ENCODE data around the gene REV1.

Gene REV1

DNA sequence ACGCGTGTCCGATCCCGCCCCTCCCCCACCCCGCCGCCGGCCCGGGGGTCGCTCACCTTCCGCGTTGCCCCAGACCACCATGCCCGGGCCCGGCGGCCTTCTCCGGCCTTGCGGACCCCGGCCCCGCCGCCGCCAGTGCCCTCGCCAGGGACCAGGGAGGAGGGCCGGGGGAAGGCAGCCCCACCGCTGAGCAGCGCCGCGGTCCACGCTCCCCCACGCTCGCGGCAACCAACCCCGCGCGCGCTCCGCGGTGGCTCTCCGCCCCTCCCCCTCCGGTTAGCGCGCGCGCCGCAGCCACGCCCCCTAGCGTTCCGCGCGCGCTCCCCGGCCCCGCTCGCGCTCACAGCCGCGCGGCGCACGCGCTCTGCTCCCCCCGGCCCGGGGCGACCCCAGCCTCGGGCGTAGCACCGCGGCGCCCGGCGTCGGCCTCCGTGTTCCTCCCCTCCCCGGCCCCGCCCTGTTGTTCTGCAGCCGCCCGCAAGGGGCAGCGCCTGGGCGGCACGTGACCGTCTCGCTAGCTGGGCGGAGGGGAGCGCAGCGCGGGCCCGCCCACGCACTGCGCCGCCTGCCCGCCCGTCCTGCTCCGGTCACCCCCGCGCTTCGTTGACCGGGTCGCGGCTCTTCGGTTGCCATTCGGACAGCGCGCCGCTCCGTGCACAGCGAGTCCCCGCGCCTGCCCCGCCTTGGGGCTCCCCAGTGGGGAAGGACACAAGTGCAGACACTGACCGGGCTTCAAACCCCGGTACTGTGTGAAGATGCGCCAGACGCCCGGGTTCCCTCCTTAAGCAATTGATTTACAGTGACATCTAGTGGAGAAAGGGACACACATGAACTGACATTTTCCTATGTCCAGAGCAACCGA, at the start of gene REV1:
TSS of gene REV1 (minus strand) at position 257 of the 862 bp plus-strand sequence. CDS start 25,042 bp downstream, outside the sequence.
- Histone ChIP-seq H3K4me3 (ENCODE audit: low read depth, low read length) (peak within 1 kb of the TSS; percentile 65), H3K4me1 (ENCODE audit: control insufficient read depth, insufficient read depth, low read length) (peaks cover 22% of the 10 kb centered on the region), H3K36me3 (ENCODE audit: control insufficient read depth in 2 of 2, insufficient read depth in 1 of 2, low read length in 2 of 2) (no peaks in the 10 kb centered on the region), H3K27ac (ENCODE audit: extremely low read depth, low read depth, low read length) (peak within 1 kb of the TSS; percentile 87), H3K9me3 (ENCODE audit: control insufficient read depth, insufficient read depth, low read depth, low read length) (no peaks in the 10 kb centered on the region)
- POLR2A ChIA-PET = interaction anchor here (1.8 kb wide), 1 partner anchor 153 kb away, joined by 10 read pairs; the partner anchor contains the start of genes EIF5B and TXNDC9
- CTCF ChIA-PET = interaction anchor here (1.0 kb wide), 1 partner anchor 56 kb away, joined by 3 read pairs; no protein-coding TSS in a partner anchor
- TF ChIP-seq MZF1 (tag by site-specific recombination; IDR thresholded peaks at IDR 0.05; ENCODE audit: borderline replicate concordance) (peak; percentile 60; the same call in 1 of the 2 replicates), ZNF544 (tag by site-specific recombination; IDR thresholded peaks at IDR 0.05) (no peak), ZNF530 (tag by site-specific recombination; IDR thresholded peaks at IDR 0.05; ENCODE audit: low read depth) (no peak), ZNF121 (tag by site-specific recombination; IDR thresholded peaks at IDR 0.05) (no peak), SP2 (tag by site-specific recombination; IDR thresholded peaks at IDR 0.05) (peak; percentile 29; the same call in 1 of the 2 replicates), ZNF16 (tag by site-specific recombination; IDR thresholded peaks at IDR 0.05; ENCODE audit: low read depth) (no peak), ZNF623 (tag by site-specific recombination; IDR thresholded peaks at IDR 0.05) (no peak), ZNF132 (tag by site-specific recombination; IDR thresholded peaks at IDR 0.05; ENCODE audit: borderline replicate concordance) (no peak), GFI1B (tag by site-specific recombination; IDR thresholded peaks at IDR 0.05) (no peak), HOXA7 (CRISPR knock-in tag; IDR thresholded peaks at IDR 0.05; ENCODE audit: borderline replicate concordance) (no peak), ZNF239 (tag by site-specific recombination; IDR thresholded peaks at IDR 0.05) (no peak)
- TF ChIP-seq, protein P1, sequence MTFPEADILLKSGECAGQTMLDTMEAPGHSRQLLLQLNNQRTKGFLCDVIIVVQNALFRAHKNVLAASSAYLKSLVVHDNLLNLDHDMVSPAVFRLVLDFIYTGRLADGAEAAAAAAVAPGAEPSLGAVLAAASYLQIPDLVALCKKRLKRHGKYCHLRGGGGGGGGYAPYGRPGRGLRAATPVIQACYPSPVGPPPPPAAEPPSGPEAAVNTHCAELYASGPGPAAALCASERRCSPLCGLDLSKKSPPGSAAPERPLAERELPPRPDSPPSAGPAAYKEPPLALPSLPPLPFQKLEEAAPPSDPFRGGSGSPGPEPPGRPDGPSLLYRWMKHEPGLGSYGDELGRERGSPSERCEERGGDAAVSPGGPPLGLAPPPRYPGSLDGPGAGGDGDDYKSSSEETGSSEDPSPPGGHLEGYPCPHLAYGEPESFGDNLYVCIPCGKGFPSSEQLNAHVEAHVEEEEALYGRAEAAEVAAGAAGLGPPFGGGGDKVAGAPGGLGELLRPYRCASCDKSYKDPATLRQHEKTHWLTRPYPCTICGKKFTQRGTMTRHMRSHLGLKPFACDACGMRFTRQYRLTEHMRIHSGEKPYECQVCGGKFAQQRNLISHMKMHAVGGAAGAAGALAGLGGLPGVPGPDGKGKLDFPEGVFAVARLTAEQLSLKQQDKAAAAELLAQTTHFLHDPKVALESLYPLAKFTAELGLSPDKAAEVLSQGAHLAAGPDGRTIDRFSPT (tag by site-specific recombination; IDR thresholded peaks at IDR 0.05) = peak; percentile 29; the same call in 1 of the 2 replicates
- TF ChIP-seq, protein P2, sequence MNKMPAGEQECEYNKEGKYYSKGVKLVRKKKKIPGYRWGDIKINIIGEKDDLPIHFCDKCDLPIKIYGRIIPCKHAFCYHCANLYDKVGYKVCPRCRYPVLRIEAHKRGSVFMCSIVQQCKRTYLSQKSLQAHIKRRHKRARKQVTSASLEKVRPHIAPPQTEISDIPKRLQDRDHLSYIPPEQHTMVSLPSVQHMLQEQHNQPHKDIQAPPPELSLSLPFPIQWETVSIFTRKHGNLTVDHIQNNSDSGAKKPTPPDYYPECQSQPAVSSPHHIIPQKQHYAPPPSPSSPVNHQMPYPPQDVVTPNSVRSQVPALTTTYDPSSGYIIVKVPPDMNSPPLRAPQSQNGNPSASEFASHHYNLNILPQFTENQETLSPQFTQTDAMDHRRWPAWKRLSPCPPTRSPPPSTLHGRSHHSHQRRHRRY (tag by site-specific recombination; IDR thresholded peaks at IDR 0.05) = no peak
- TF ChIP-seq, protein P3, sequence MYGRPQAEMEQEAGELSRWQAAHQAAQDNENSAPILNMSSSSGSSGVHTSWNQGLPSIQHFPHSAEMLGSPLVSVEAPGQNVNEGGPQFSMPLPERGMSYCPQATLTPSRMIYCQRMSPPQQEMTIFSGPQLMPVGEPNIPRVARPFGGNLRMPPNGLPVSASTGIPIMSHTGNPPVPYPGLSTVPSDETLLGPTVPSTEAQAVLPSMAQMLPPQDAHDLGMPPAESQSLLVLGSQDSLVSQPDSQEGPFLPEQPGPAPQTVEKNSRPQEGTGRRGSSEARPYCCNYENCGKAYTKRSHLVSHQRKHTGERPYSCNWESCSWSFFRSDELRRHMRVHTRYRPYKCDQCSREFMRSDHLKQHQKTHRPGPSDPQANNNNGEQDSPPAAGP (tag by site-specific recombination; IDR thresholded peaks at IDR 0.05) = no peak
- TF ChIP-seq, protein P4, sequence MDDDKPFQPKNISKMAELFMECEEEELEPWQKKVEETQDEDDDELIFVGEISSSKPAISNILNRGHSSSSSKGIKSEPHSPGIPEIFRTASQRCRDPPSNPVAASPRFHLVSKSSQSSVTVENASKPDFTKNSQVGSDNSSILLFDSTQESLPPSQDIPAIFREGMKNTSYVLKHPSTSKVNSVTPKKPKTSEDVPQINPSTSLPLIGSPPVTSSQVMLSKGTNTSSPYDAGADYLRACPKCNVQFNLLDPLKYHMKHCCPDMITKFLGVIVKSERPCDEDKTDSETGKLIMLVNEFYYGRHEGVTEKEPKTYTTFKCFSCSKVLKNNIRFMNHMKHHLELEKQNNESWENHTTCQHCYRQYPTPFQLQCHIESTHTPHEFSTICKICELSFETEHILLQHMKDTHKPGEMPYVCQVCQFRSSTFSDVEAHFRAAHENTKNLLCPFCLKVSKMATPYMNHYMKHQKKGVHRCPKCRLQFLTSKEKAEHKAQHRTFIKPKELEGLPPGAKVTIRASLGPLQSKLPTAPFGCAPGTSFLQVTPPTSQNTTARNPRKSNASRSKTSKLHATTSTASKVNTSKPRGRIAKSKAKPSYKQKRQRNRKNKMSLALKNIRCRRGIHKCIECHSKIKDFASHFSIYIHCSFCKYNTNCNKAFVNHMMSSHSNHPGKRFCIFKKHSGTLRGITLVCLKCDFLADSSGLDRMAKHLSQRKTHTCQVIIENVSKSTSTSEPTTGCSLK (tag by site-specific recombination; IDR thresholded peaks at IDR 0.05) = no peak
- TF ChIP-seq, protein P5, sequence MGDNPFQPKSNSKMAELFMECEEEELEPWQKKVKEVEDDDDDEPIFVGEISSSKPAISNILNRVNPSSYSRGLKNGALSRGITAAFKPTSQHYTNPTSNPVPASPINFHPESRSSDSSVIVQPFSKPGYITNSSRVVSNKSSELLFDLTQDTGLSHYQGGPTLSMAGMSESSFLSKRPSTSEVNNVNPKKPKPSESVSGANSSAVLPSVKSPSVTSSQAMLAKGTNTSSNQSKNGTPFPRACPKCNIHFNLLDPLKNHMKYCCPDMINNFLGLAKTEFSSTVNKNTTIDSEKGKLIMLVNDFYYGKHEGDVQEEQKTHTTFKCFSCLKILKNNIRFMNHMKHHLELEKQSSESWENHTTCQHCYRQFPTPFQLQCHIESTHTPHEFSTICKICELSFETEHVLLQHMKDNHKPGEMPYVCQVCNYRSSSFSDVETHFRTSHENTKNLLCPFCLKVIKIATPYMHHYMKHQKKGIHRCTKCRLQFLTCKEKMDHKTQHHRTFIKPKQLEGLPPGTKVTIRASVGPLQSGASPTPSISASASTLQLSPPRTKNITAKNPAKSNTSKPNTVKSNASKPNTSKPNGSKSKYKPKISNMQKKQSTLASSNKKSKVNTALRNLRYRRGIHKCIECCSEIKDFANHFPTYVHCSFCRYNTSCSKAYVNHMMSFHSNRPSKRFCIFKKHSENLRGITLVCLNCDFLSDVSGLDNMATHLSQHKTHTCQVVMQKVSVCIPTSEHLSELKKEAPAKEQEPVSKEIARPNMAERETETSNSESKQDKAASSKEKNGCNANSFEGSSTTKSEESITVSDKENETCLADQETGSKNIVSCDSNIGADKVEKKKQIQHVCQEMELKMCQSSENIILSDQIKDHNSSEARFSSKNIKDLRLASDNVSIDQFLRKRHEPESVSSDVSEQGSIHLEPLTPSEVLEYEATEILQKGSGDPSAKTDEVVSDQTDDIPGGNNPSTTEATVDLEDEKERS (tag by site-specific recombination; IDR thresholded peaks at IDR 0.05) = no peak
- TF ChIP-seq, protein P6, sequence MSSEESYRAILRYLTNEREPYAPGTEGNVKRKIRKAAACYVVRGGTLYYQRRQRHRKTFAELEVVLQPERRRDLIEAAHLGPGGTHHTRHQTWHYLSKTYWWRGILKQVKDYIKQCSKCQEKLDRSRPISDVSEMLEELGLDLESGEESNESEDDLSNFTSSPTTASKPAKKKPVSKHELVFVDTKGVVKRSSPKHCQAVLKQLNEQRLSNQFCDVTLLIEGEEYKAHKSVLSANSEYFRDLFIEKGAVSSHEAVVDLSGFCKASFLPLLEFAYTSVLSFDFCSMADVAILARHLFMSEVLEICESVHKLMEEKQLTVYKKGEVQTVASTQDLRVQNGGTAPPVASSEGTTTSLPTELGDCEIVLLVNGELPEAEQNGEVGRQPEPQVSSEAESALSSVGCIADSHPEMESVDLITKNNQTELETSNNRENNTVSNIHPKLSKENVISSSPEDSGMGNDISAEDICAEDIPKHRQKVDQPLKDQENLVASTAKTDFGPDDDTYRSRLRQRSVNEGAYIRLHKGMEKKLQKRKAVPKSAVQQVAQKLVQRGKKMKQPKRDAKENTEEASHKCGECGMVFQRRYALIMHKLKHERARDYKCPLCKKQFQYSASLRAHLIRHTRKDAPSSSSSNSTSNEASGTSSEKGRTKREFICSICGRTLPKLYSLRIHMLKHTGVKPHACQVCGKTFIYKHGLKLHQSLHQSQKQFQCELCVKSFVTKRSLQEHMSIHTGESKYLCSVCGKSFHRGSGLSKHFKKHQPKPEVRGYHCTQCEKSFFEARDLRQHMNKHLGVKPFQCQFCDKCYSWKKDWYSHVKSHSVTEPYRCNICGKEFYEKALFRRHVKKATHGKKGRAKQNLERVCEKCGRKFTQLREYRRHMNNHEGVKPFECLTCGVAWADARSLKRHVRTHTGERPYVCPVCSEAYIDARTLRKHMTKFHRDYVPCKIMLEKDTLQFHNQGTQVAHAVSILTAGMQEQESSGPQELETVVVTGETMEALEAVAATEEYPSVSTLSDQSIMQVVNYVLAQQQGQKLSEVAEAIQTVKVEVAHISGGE (tag by site-specific recombination; conservative IDR thresholded peaks at IDR 0.05; ENCODE audit: low read depth) = peak; percentile 43; the same call in 1 of the 2 replicates
- TF ChIP-seq, protein P7, sequence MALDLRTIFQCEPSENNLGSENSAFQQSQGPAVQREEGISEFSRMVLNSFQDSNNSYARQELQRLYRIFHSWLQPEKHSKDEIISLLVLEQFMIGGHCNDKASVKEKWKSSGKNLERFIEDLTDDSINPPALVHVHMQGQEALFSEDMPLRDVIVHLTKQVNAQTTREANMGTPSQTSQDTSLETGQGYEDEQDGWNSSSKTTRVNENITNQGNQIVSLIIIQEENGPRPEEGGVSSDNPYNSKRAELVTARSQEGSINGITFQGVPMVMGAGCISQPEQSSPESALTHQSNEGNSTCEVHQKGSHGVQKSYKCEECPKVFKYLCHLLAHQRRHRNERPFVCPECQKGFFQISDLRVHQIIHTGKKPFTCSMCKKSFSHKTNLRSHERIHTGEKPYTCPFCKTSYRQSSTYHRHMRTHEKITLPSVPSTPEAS (tag by site-specific recombination; IDR thresholded peaks at IDR 0.05) = no peak
- TF ChIP-seq, protein P8, sequence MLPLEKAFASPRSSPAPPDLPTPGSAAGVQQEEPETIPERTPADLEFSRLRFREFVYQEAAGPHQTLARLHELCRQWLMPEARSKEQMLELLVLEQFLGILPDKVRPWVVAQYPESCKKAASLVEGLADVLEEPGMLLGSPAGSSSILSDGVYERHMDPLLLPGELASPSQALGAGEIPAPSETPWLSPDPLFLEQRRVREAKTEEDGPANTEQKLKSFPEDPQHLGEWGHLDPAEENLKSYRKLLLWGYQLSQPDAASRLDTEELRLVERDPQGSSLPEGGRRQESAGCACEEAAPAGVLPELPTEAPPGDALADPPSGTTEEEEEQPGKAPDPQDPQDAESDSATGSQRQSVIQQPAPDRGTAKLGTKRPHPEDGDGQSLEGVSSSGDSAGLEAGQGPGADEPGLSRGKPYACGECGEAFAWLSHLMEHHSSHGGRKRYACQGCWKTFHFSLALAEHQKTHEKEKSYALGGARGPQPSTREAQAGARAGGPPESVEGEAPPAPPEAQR (tag by site-specific recombination; IDR thresholded peaks at IDR 0.05) = no peak
